SK-N-SH (cell line): ENCODE data around the gene PBX4. TPM values are rescaled to one million over a fixed set of nuclear protein-coding genes. Genes with fewer than 3 reads are reported as not detected.

Source experiments
- CTCF ChIA-PET: fragments of 300-600, 350-600 bp; formaldehyde crosslinking; extraction: SDS; loops from one replicate; lab custom pipeline; 2021; lab: Yijun Ruan, JAX
- POLR2A ChIA-PET: fragments of 350-600 bp; sonication (Branson Sonifier 250); formaldehyde crosslinking; extraction: SDS; loops from one replicate; lab custom pipeline; 2020; ENCODE audit warnings: antibody characterized with exemption, inconsistent platforms; lab: Yijun Ruan, JAX
- DNase-seq: peaks from one replicate; pipeline ENCODE4 v3.0.0; 2012
- H2AFZ ChIP-seq: fragments of 200-600 bp; sonication (generic); 2 replicates; pipeline ENCODE4 v1.8.1; 2016; ENCODE audit warnings: antibody characterized with exemption, mild to moderate bottlenecking, low read depth
- H3F3A ChIP-seq: fragments of 200-600 bp; sonication (generic); replicated peaks from 2 replicates; pipeline ENCODE3; 2016; ENCODE audit warnings: antibody characterized with exemption, mild to moderate bottlenecking; ENCODE audit not compliant: insufficient read depth
- H3K27ac ChIP-seq, 2 experiments: fragments of 200-500 bp in 1 of 2; fragments of 200-600 bp in 1 of 2; sonication (Bioruptor generic) in 1 of 2; sonication (generic), shearing (Covaris generic) in 1 of 2; 2 replicates each; pipeline versions ENCODE4 v1.5.1 to v1.6.1; 2014 to 2016; ENCODE audit warnings: low read depth in 2 of 2, inconsistent platforms in 1 of 2, low read length in 1 of 2, mild to moderate bottlenecking in 1 of 2, mixed read lengths in 1 of 2
- H3K27me3 ChIP-seq: fragments of 200-600 bp; sonication (generic), shearing (Covaris generic); 2 replicates; pipeline ENCODE4 v1.6.1; 2016; ENCODE audit warnings: mixed run types; ENCODE audit not compliant: insufficient read depth
- H3K36me3 ChIP-seq, 2 experiments: fragments of 200-500 bp in 1 of 2; fragments of 200-600 bp in 1 of 2; sonication (Bioruptor generic) in 1 of 2; sonication (generic) in 1 of 2; replicated peaks in 1 of 2; 2 replicates each; pipeline versions ENCODE3 to v1.5.1; 2014 to 2016; ENCODE audit warnings: low read length in 1 of 2, mild to moderate bottlenecking in 1 of 2; ENCODE audit not compliant: insufficient read depth in 2 of 2, control insufficient read depth in 1 of 2
- H3K4me1 ChIP-seq, 2 experiments: fragments of 200-500 bp in 1 of 2; fragments of 200-600 bp in 1 of 2; sonication (Bioruptor generic) in 1 of 2; sonication (generic), shearing (Covaris generic) in 1 of 2; 2 replicates each; pipeline versions ENCODE4 v1.5.1 to v1.6.1; 2014 to 2016; ENCODE audit warnings: low read depth in 1 of 2, low read length in 1 of 2, mixed run types in 1 of 2; ENCODE audit not compliant: insufficient read depth in 2 of 2, control insufficient read depth in 1 of 2
- H3K4me2 ChIP-seq: fragments of 200-600 bp; sonication (generic), shearing (Covaris generic); 2 replicates; pipeline ENCODE4 v1.6.1; 2017; ENCODE audit warnings: mixed run types
- H3K4me3 ChIP-seq, 2 experiments: fragments of 200-500 bp in 1 of 2; fragments of 200-600 bp in 1 of 2; sonication (Bioruptor generic) in 1 of 2; sonication (generic), shearing (Covaris generic) in 1 of 2; 2 replicates each; pipeline versions ENCODE4 v1.5.1 to v1.8.1; 2014 to 2016; ENCODE audit warnings: low read depth in 2 of 2, inconsistent platforms in 1 of 2, low read length in 1 of 2, mild to moderate bottlenecking in 1 of 2, mixed read lengths in 1 of 2, moderate library complexity in 1 of 2
- H3K79me2 ChIP-seq: fragments of 200-600 bp; sonication (generic); 2 replicates; pipeline ENCODE4 v1.8.1; 2017; ENCODE audit warnings: mild to moderate bottlenecking; ENCODE audit not compliant: insufficient read depth
- H3K9ac ChIP-seq: fragments of 200-600 bp; sonication (generic); 2 replicates; pipeline ENCODE4 v1.6.1; 2017; ENCODE audit warnings: mixed run types
- H3K9me2 ChIP-seq: fragments of 200-600 bp; sonication (generic); 2 replicates; pipeline ENCODE4 v1.6.1; 2017; ENCODE audit warnings: mixed run types
- H3K9me3 ChIP-seq: fragments of 200-600 bp; sonication (generic); 2 replicates; pipeline ENCODE4 v1.6.1; 2017; ENCODE audit warnings: mixed run types, mild to moderate bottlenecking, moderate library complexity
- H4K20me1 ChIP-seq: fragments of 200-600 bp; sonication (generic); 2 replicates; pipeline ENCODE4 v1.6.1; 2017; ENCODE audit warnings: mild to moderate bottlenecking, mixed run types; ENCODE audit not compliant: insufficient read depth
- EP300 ChIP-seq, 2 experiments: IDR thresholded peaks; 2 replicates each; pipeline versions ENCODE4 v1.4.0 to v1.6.1; 2012; ENCODE audit warnings: borderline replicate concordance in 1 of 2, low read depth in 1 of 2, low read length in 1 of 2
- FOSL2 ChIP-seq: IDR thresholded peaks from 2 replicates; pipeline ENCODE4 v1.4.0; 2012; ENCODE audit warnings: low read depth, mild to moderate bottlenecking, moderate library complexity, borderline replicate concordance
- FOXJ3 ChIP-seq: sonication (generic); formaldehyde crosslinking; IDR thresholded peaks from 2 replicates; pipeline ENCODE4 v1.5.1; 2020; ENCODE audit warnings: mild to moderate bottlenecking, missing genetic modification reagents
- IRF3 ChIP-seq: fragments of 150-350 bp; IDR thresholded peaks from 2 replicates; pipeline ENCODE4 v1.6.1; 2016; ENCODE audit warnings: mild to moderate bottlenecking, low read depth, low read length
- MAX ChIP-seq: IDR thresholded peaks from 2 replicates; pipeline ENCODE4 v1.4.0; 2012; ENCODE audit warnings: low read depth
- MXI1 ChIP-seq: IDR thresholded peaks from 2 replicates; pipeline ENCODE4 v1.6.1; 2012; ENCODE audit warnings: mild to moderate bottlenecking, low read depth, low read length, improper control_type of control experiment
- PBX3 ChIP-seq: IDR thresholded peaks from 2 replicates; pipeline ENCODE4; 2012
- RCOR1 ChIP-seq: fragments of 150-350 bp; IDR thresholded peaks from 2 replicates; pipeline ENCODE4 v1.6.1; 2017; ENCODE audit warnings: antibody characterized with exemption, low read length
- REST ChIP-seq: IDR thresholded peaks from 2 replicates; pipeline ENCODE4 v1.6.1; 2012; ENCODE audit warnings: mild to moderate bottlenecking, low read depth, low read length, moderate library complexity
- TEAD4 ChIP-seq: IDR thresholded peaks from 2 replicates; pipeline ENCODE4 v1.4.0; 2012; ENCODE audit warnings: mild to moderate bottlenecking, borderline replicate concordance; ENCODE audit not compliant: insufficient read depth
- USF1 ChIP-seq: IDR thresholded peaks from 2 replicates; pipeline ENCODE4 v1.4.0; 2012; ENCODE audit warnings: low read depth, borderline replicate concordance
- YY1 ChIP-seq: IDR thresholded peaks from 2 replicates; pipeline ENCODE4 v1.4.0; 2012; ENCODE audit warnings: low read depth, mild to moderate bottlenecking
- ZBTB33 ChIP-seq: IDR thresholded peaks from 2 replicates; pipeline ENCODE4 v1.4.0; 2012; ENCODE audit warnings: low read depth, borderline replicate concordance
- WGBS: methylation state at CpG from one replicate; pipeline ENCODE4 v1.1.6; 2017; ENCODE audit warnings: low lambda C conversion rate; 5-methylcytosine and 5-hydroxymethylcytosine counted together
- polyA plus RNA-seq, 3 experiments: library from polyadenylated mRNA; depleted of rRNA; stranded (reverse); fragments of >200 nt; gene quantifications; 2 replicates each; pipeline ENCODE4 v1.2.3, GENCODE V29; 2012

The PBX4 gene
- polyA plus RNA-seq, 1 of the 3 experiments (the other 2 are of a cell fraction), result 6.4 TPM

- H2AFZ ChIP-seq, result no peak overlapping the region
- H3F3A ChIP-seq, result no peaks in the 10 kb centered on the region
- peaks cover 7 to 17% of the 10 kb centered on the region in 2 experiments for H3K36me3 ChIP-seq
- H3K79me2 ChIP-seq, result no peaks in the 10 kb centered on the region
- H3K27ac ChIP-seq, result no peak overlapping the region
- TF ChIP-seq REST (no peak), YY1 (no peak), FOXJ3 (CRISPR knock-in tag) (no peak), USF1 (no peak), FOSL2 (no peak), TEAD4 (no peak), MAX (no peak), RCOR1 (no peak), IRF3 (no peak), EP300 (IDR thresholded peaks at IDR 0.05; ENCODE audit: borderline replicate concordance in 1 of 2, low read depth in 1 of 2, low read length in 1 of 2) (no peak)
- no peaks in the 10 kb centered on the region for H4K20me1 ChIP-seq
- H3K4me1 ChIP-seq, result no peaks in the 10 kb centered on the region; a peak in 1 of 4 replicates
- ChIA-PET CTCF (interaction anchor here (2.6 to 3.7 kb wide), 2 partner anchors 12 to 100 kb away, joined by 11 to 18 read pairs; partner anchors contain the start of gene GMIP), POLR2A (no interaction called here)
- no peaks in the 10 kb centered on the region for H3K9me2 ChIP-seq
- no peak overlapping the region for H3K4me3 ChIP-seq
- no peaks in the 10 kb centered on the region for H3K27me3 ChIP-seq
- no peak for DNase-seq
- no peaks in the 10 kb centered on the region for H3K9me3 ChIP-seq
- no peak overlapping the region for H3K4me2 ChIP-seq
- 82% methylated on average over 5 of the region's 5 CpGs for WGBS
- H3K9ac ChIP-seq, result no peak overlapping the region
Measured at GRCh38 chr19:19632661-19633060, 14.2 kb upstream of the PBX4 start.

GRCh38 chr19:19631346-19631745 lies 12.9 kb upstream of the PBX4 start:
- Histone ChIP-seq H3K27ac (no peak overlapping the region), H3K4me2 (no peak overlapping the region), H3K9ac (no peak overlapping the region), H2AFZ (no peak overlapping the region), H3K9me2 (no peaks in the 10 kb centered on the region), H3K27me3 (no peaks in the 10 kb centered on the region), H3F3A (no peaks in the 10 kb centered on the region), H3K79me2 (no peaks in the 10 kb centered on the region), H4K20me1 (no peaks in the 10 kb centered on the region), H3K9me3 (no peaks in the 10 kb centered on the region), H3K4me3 (no peak overlapping the region), H3K4me1 (peaks cover 0 to 13% of the 10 kb centered on the region in 2 experiments; a peak in 1 of 4 replicates), H3K36me3 (peaks cover 7 to 14% of the 10 kb centered on the region in 2 experiments)
- CTCF ChIA-PET, result interaction anchor here (0.7 to 6.1 kb wide), 4 partner anchors 10 to 99 kb away, joined by 4 to 28 read pairs (median 8); partner anchors contain the start of gene GMIP
- POLR2A ChIA-PET, result no interaction called here
- DNase-seq, result no peak
- 100% methylated on average over 3 of the region's 7 CpGs for WGBS
- no peak for TF ChIP-seq MXI1
- no peak for TF ChIP-seq ZBTB33
- no peak for TF ChIP-seq YY1
- no peak for TF ChIP-seq PBX3
- TF ChIP-seq IRF3, result no peak
